ENCODE measurements around the gene PDIA2. TPM values are rescaled to one million over a fixed set of nuclear protein-coding genes. Genes with fewer than 3 reads are reported as not detected.

Gene PDIA2
- total RNA-seq, 1 experiment from 2014 or later = not detected

DNA sequence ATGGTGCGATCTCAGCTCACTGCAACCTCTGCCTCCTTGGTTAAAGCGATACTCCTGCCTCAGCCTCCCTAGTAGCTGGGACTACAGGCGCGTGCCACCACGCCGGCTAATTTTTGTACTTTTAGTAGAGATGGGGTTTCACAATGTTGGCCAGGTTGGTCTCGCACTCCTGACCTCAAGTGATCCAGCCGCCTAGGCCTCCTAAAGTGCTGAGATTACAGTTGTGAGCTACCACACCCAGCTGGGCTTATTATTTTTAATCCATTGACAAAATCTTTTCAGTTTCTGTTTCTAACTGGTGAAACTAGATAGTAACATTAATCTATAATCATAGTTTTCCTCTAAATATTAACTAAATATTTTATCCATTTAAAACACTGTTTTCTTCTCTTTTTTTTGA is 42.4 kb upstream of the PDIA2 start:
- no peak overlapping the region for H3K4me2 ChIP-seq
- intact Hi-C loops (cut with micrococcal nuclease; ENCODE audit: unreplicated experiment) = no loop called here
- H3K9me3 ChIP-seq (ENCODE audit: insufficient read depth, low read depth) = no peaks in the 10 kb centered on the region
- peaks cover 16% of the 10 kb centered on the region for H3K79me2 ChIP-seq (ENCODE audit: low read depth)
- peaks cover 7% of the 10 kb centered on the region for H3F3A ChIP-seq (ENCODE audit: insufficient read depth, low read depth)
- no peaks in the 10 kb centered on the region for H3K9me2 ChIP-seq (ENCODE audit: insufficient read depth)
- no TSS peak for BruUV-seq (replicated peaks)
- no peaks in the 10 kb centered on the region for H3K27me3 ChIP-seq (ENCODE audit: insufficient read depth, low read depth)
- H3K27ac ChIP-seq = no peak overlapping the region
- H4K20me1 ChIP-seq (ENCODE audit: insufficient read depth) = 0 out of 2 replicates have a peak, but pooled peaks cover 3% of the 10 kb centered on the region
- no peak overlapping the region for H2AFZ ChIP-seq
- H3K4me1 ChIP-seq (replicated peaks; ENCODE audit: insufficient read depth) = no peaks in the 10 kb centered on the region
- no peak for DNase-seq
- ChIA-PET POLR2A (ENCODE audit: unreplicated experiment) (interaction anchor here (0.5 kb wide), 1 partner anchor 13 kb away, joined by 3 read pairs; no protein-coding TSS in a partner anchor), CTCF (no interaction called here)
- TF ChIP-seq, protein P1, sequence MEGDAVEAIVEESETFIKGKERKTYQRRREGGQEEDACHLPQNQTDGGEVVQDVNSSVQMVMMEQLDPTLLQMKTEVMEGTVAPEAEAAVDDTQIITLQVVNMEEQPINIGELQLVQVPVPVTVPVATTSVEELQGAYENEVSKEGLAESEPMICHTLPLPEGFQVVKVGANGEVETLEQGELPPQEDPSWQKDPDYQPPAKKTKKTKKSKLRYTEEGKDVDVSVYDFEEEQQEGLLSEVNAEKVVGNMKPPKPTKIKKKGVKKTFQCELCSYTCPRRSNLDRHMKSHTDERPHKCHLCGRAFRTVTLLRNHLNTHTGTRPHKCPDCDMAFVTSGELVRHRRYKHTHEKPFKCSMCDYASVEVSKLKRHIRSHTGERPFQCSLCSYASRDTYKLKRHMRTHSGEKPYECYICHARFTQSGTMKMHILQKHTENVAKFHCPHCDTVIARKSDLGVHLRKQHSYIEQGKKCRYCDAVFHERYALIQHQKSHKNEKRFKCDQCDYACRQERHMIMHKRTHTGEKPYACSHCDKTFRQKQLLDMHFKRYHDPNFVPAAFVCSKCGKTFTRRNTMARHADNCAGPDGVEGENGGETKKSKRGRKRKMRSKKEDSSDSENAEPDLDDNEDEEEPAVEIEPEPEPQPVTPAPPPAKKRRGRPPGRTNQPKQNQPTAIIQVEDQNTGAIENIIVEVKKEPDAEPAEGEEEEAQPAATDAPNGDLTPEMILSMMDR (conservative IDR thresholded peaks at IDR 0.05) = no peak
- TF ChIP-seq EZH2 (IDR thresholded peaks at IDR 0.05; ENCODE audit: low read depth) = no peak
- H3K36me3 ChIP-seq (ENCODE audit: low read depth) = no peaks in the 10 kb centered on the region
- no peak overlapping the region for H3K4me3 ChIP-seq

DNA sequence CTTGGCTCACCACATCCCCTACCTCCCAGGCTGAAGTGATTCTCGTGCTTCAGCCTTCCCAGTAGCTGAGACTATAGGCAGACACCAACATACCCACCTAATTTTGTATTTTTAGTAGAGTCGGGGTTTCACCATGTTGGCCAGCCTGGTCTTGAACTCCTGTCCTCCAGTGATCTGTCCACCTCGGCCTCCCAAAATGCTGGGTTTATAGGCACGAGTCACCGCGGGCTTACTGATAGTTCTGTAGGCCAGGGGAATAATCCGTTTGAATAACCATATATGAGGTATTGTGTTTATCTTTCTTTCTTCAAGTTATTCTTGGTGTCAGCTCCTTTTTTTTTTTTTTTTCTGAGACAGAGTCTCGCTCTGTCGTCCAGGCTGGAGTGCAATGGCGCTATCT is 40.7 kb upstream of the PDIA2 start:
- Histone ChIP-seq H3K9me2 (ENCODE audit: insufficient read depth) (no peaks in the 10 kb centered on the region), H3K36me3 (ENCODE audit: low read depth) (no peaks in the 10 kb centered on the region), H3K79me2 (ENCODE audit: low read depth) (peaks cover 4% of the 10 kb centered on the region; the same call in 1 of the 2 replicates), H3F3A (ENCODE audit: insufficient read depth, low read depth) (no peaks in the 10 kb centered on the region; the same call in 1 of the 2 replicates), H4K20me1 (ENCODE audit: insufficient read depth) (0 out of 2 replicates have a peak, but pooled peaks cover 3% of the 10 kb centered on the region), H3K9me3 (ENCODE audit: insufficient read depth, low read depth) (no peaks in the 10 kb centered on the region), H3K4me3 (no peak overlapping the region), H3K27ac (no peak overlapping the region), H3K4me2 (no peak overlapping the region), H3K27me3 (ENCODE audit: insufficient read depth, low read depth) (no peaks in the 10 kb centered on the region), H3K4me1 (replicated peaks; ENCODE audit: insufficient read depth) (no peaks in the 10 kb centered on the region), H2AFZ (no peak overlapping the region)
- DNase-seq = no peak
- ChIA-PET POLR2A (ENCODE audit: unreplicated experiment) (interaction anchor here (0.6 kb wide), 1 partner anchor 109 kb away, joined by 6 read pairs; no protein-coding TSS in a partner anchor), CTCF (interaction anchor here (0.6 kb wide), 1 partner anchor 128 kb away, joined by 4 read pairs; no protein-coding TSS in a partner anchor)
- BruUV-seq (replicated peaks) = no TSS peak
- intact Hi-C loops (cut with micrococcal nuclease; ENCODE audit: unreplicated experiment) = no loop called here
- TF ChIP-seq, protein P1 (conservative IDR thresholded peaks at IDR 0.05) = no peak
- no peak for TF ChIP-seq EZH2 (IDR thresholded peaks at IDR 0.05; ENCODE audit: low read depth)

DNA sequence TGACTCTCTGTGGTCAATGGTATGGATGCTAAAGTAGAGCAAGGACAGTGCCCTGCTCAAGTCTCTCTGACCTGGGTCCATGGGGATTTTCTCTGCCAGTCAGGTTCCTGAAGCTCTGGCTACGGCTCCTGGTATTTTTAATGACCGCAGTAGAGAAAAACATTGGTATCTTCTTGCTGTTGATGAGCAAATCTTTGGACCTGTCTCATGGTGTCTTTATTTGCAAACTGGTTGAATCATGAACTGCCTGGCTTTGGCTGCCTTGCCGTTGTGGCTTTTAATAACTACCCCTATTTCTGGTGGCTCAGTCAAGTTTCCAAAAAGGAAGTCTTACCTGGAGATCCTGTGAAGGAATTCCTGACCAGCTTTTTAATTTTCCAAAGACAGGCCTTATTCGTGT is 39.6 kb upstream of the PDIA2 start:
- no TSS peak for BruUV-seq (replicated peaks)
- Histone ChIP-seq H4K20me1 (ENCODE audit: insufficient read depth) (0 out of 2 replicates have a peak, but pooled peaks cover 3% of the 10 kb centered on the region), H3K79me2 (ENCODE audit: low read depth) (no peaks in the 10 kb centered on the region), H3K9me2 (ENCODE audit: insufficient read depth) (no peaks in the 10 kb centered on the region), H3K4me3 (no peak overlapping the region), H3F3A (ENCODE audit: insufficient read depth, low read depth) (no peaks in the 10 kb centered on the region), H3K4me2 (no peak overlapping the region), H3K36me3 (ENCODE audit: low read depth) (no peaks in the 10 kb centered on the region), H3K9me3 (ENCODE audit: insufficient read depth, low read depth) (no peaks in the 10 kb centered on the region), H2AFZ (no peak overlapping the region), H3K27ac (no peak overlapping the region), H3K27me3 (ENCODE audit: insufficient read depth, low read depth) (no peaks in the 10 kb centered on the region), H3K4me1 (replicated peaks; ENCODE audit: insufficient read depth) (no peaks in the 10 kb centered on the region)
- ChIA-PET POLR2A (ENCODE audit: unreplicated experiment) (no interaction called here), CTCF (interaction anchor here (0.6 kb wide), 1 partner anchor 109 kb away, joined by 5 read pairs; no protein-coding TSS in a partner anchor)
- no peak for DNase-seq
- intact Hi-C loops (cut with micrococcal nuclease; ENCODE audit: unreplicated experiment) = no loop called here
- no peak for TF ChIP-seq EZH2 (IDR thresholded peaks at IDR 0.05; ENCODE audit: low read depth)
- TF ChIP-seq, protein P1 (conservative IDR thresholded peaks at IDR 0.05) = no peak
